ENCODE measurements around the gene GRM8.
A peak's percentile ranks its signal among the peaks of the same experiment; 100 is the strongest.

Gene GRM8

GRCh38 chr7:126818393-126819196, 434.1 kb downstream of the GRM8 start:
- no peak for DNase-seq (ENCODE audit: low read depth, low spot score)

DNA sequence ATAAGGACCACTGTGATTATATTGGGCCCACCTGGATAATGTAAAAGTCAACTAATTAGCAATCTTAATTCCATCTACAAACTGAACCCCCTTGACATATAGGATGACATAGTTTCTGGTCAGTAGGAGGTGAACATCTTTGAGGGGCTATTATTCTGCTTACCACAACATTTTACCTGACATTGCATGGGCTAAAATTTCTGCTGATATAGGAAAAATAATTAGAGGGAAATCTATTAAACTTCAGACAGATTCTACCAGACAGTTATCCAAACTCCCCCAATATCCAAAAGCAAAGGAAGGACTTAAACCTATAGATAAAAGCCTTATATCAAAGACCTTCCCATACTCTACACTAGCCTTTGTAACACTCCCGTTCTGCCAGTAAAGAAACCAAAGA, 443.6 kb downstream of the GRM8 start:
- no peak for DNase-seq (ENCODE audit: low read depth, low spot score)

- DNase-seq (ENCODE audit: low read depth, low spot score): no peak
Measured at GRCh38 chr7:126806614-126807013, 446.1 kb downstream of the GRM8 start.

- DNase-seq (ENCODE audit: low read depth, low spot score): no peak
Measured at GRCh38 chr7:126805351-126805750, 447.4 kb downstream of the GRM8 start.

DNA sequence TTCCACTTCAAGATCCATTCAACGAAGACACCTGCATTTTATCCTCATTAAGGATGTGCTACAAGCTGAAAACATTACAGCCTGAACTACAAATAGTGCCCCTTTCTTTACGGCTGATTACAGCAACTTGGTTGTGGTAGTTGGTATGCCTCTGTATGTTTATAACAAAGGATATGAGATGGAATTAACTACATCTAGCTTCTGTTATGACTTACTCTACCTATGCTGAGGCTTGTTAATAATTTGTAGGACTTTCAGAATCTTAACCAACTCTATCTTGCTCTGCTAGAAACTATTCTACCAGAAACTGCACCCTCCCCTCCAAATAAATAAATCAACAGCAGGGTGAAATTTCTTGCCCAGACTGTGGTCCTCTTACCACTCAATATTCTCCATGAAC, 448.1 kb downstream of the GRM8 start:
- DNase-seq (ENCODE audit: low read depth, low spot score): no peak

- DNase-seq (ENCODE audit: low read depth, low spot score): no peak
Measured at GRCh38 chr7:126803990-126804389, 448.8 kb downstream of the GRM8 start.

GRCh38 chr7:126803060-126803665, 449.6 kb downstream of the GRM8 start:
- peak; percentile 6 for DNase-seq (ENCODE audit: low read depth, low spot score)

- DNase-seq (ENCODE audit: low read depth, low spot score): no peak
Measured at GRCh38 chr7:126801733-126802132, 451.0 kb downstream of the GRM8 start.

- no peak for DNase-seq (ENCODE audit: low read depth, low spot score)
Measured at GRCh38 chr7:126799541-126799940, 453.2 kb downstream of the GRM8 start.

DNA sequence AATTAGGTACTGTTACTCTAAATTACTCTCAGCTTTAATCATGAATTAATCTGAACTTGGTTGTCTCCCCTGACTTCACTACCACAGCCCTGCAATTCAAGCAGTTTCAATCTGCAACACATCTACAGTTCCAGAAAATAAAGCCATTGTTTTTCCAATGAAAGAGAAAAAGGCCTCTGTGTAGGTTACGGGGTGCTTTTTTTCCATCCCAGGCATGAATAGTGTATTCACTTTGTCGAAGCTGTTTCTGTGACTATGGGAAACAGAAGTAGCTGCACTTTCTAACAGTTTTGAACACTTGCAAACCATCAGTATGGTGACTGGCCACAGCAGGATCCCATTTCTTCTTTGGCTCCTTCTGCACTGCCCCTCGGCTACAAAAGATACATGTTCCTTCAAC, 460.2 kb downstream of the GRM8 start:
- DNase-seq (ENCODE audit: low read depth, low spot score): no peak

DNA sequence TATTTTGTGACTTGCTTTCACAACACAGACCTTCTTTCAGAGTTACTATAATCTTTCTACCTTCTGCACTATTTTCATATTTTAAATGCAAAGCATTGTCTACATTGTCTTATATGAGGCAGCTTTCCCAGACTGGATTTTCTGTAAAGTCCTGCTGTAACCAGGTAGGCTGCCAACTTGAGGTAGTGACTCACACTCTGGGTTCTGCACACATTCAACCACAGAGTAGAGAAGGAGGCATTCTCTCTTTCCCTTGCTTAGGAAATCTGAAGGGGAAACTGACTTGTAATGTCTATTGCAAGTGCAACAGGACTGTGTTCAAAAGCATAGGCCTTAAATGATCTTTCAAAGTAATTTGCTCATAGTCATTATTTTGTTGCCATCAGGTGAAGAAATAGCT, 461.4 kb downstream of the GRM8 start:
- DNase-seq (ENCODE audit: low read depth, low spot score): no peak

GRCh38 chr7:126790763-126791162, 462.0 kb downstream of the GRM8 start:
- DNase-seq (ENCODE audit: low read depth, low spot score): no peak

- DNase-seq (ENCODE audit: low read depth, low spot score): no peak
Measured at GRCh38 chr7:126783613-126784012, 469.1 kb downstream of the GRM8 start.

GRCh38 chr7:126780993-126781392, 471.7 kb downstream of the GRM8 start:
- no peak for DNase-seq (ENCODE audit: low read depth, low spot score)

DNA sequence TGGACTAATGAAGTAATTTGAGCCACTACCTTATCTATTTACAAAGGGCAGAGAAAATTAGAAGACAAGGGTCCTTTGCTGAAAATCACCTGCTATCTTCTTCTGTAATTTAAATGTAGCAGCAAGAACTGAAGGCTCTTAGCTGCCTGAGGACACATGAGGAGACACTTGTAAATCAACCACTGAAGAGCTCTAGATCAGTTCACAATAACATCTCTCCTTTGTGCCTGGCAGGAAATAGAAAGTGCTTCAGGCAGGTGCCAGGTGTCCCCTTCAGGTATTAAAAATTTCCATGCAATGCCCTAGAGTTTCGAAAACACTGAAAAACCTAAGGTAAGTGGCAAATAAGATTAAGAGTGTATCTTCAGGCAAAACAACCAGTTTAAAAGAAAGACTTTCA, 474.6 kb downstream of the GRM8 start:
- DNase-seq (ENCODE audit: low read depth, low spot score): no peak

DNA sequence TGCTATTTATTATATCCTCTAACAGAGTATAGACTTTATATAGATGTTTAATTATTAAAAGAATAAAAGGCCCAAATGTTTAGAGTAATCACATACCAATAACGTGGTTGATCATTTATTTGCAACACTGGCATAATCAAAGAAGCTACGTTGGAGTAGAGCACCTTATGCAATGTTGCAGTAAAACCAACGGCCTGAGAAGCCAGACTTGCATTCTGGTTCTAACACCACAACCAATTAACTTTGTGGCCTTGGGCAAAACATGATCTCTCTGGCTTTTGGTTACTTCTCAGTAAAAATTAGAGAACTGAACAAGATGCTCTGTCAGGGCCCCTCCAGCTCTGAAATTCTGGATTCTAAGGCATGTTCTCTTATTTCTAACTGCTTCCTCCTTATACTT, 476.2 kb downstream of the GRM8 start:
- no peak for DNase-seq (ENCODE audit: low read depth, low spot score)

GRCh38 chr7:126774077-126774476, 478.7 kb downstream of the GRM8 start:
- no peak for DNase-seq (ENCODE audit: low read depth, low spot score)

- DNase-seq (ENCODE audit: low read depth, low spot score): no peak
Measured at GRCh38 chr7:126768836-126769235, 483.9 kb downstream of the GRM8 start.

GRCh38 chr7:126760914-126761577, 491.7 kb downstream of the GRM8 start:
- no peak for DNase-seq (ENCODE audit: low read depth, low spot score)

DNA sequence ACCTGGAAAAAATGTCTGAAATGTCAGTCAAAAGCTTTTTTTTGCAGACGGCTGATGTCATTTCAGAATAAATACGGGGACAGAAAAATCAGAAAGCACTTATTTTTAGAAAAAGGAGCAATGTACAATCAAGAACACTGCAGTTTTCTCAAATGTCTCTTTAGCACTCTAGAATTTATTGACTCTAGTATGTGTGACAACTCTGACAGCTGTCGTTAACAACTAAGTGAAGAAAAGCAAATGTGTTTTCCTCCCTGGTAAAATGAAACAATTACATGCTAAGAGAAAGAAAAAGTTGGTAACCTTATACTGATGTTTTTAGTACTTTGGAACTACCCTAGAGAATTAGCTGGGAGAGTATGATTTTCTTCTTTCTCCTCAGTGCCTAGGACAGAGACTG, 497.4 kb downstream of the GRM8 start:
- no peak for DNase-seq (ENCODE audit: low read depth, low spot score)

DNA sequence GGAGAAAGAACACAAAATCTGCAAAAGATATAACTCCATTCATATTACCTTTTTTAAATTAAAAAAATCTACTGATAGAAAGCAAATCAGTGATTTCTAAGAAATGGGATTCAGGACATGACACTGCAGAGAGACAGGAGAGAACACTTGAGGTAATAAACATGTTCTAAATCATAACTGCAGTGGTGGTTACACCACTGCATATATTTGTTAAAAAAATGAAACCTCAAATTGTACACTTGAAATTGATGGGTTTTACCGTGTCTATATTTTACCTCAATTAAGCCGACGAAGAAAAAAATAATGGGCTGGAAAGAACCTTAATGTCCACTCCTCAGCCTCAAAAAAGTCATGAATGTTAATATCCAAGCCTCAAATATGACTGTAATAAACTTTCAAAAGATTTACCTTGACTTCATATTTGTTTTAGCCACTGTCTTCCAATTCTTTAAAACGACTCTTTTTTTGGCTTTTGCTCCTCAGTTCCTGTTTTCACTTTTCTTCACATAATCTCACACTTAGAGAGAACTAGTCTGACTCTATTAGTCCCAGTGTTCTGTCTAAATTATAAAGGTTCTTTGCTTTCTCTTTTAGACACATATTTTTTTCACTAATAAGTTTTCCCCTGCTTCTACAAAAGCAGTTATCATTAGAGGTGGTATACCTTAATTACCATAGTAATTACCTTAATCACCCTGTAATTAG, 502.4 kb downstream of the GRM8 start:
- DNase-seq (ENCODE audit: low read depth, low spot score): no peak

DNA sequence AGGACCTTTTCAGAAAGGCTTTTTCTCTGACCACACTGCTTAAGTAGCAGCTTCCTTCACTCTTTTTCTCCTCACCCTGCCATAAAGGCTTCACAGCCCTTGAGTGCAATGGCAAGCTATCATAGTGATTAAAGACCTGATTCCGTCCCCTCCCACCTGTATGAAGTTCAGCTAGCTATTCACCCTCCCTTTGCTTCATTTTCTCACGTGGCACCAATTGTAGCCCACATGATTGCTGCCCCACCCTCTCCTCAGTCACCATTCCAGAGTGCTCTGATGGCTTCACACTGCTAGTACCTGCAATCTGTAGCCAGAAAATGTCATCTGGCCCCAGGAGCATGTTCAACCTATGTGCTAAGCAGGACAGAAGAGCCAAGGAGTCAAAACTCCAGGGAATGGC, 523.8 kb downstream of the GRM8 start:
- DNase-seq (ENCODE audit: low read depth, low spot score): no peak

All from brain pericyte (primary cell).